Activated naive CD4-positive, alpha-beta T cell treated with anti-CD3 and anti-CD28 coated beads, Interleukin-2, amount 50 U/mL, for 24 hours (primary cell): ENCODE results near the gene KDM4B.

Experiments
- H3K27ac Mint-ChIP-seq: one replicate; pipeline ENCODE4 v1.8.0; 2021; ENCODE audit warnings: mild to moderate bottlenecking, mixed read lengths
- H3K27me3 Mint-ChIP-seq: one replicate; pipeline ENCODE4 v1.8.0; 2021; ENCODE audit warnings: mixed read lengths
- H3K36me3 Mint-ChIP-seq: one replicate; pipeline ENCODE4 v1.8.0; 2021; ENCODE audit warnings: mixed read lengths
- H3K4me1 Mint-ChIP-seq: one replicate; pipeline ENCODE4 v1.8.0; 2021; ENCODE audit warnings: mixed read lengths
- H3K4me3 Mint-ChIP-seq: one replicate; pipeline ENCODE4 v1.8.0; 2021; ENCODE audit warnings: mild to moderate bottlenecking, mixed read lengths
- H3K9me3 Mint-ChIP-seq: one replicate; pipeline ENCODE4 v1.8.0; 2021; ENCODE audit warnings: mixed read lengths

Gene KDM4B

GRCh38 chr19:5141850-5142724 is 173.2 kb downstream of the KDM4B start:
- H3K27me3 Mint-ChIP-seq: no peaks in the 10 kb centered on the region
- H3K9me3 Mint-ChIP-seq: no peaks in the 10 kb centered on the region
- peaks cover 8% of the 10 kb centered on the region for H3K36me3 Mint-ChIP-seq
- no peak overlapping the region for H3K4me3 Mint-ChIP-seq
- no peak overlapping the region for H3K27ac Mint-ChIP-seq
- peaks cover 23% of the 10 kb centered on the region for H3K4me1 Mint-ChIP-seq

DNA sequence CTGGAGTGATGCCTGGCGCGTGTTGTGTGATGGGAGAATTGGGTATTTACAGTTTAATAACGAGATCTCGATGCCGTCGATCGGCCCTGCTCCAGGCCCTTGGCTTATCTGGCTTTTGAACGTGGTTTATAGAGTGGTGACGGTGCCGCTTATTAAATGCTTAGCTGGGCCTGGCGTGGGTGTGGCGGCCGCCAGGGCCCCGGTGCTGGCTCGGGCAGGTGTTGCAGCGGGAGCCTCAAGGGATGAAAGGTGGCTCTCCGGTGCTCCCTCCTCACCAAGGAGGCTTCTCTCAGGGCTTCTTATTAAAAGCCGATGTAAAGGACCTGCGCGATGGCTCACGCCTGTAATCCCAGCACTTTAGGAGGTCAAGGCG is 173.8 kb downstream of the KDM4B start:
- Mint-ChIP-seq H3K27ac (no peak overlapping the region), H3K27me3 (no peaks in the 10 kb centered on the region), H3K36me3 (peaks cover 10% of the 10 kb centered on the region), H3K9me3 (no peaks in the 10 kb centered on the region), H3K4me1 (peaks cover 23% of the 10 kb centered on the region), H3K4me3 (no peak overlapping the region)

- H3K27ac Mint-ChIP-seq: no peak overlapping the region
- H3K27me3 Mint-ChIP-seq: no peaks in the 10 kb centered on the region
- H3K4me3 Mint-ChIP-seq: no peak overlapping the region
- H3K36me3 Mint-ChIP-seq: peaks cover 10% of the 10 kb centered on the region
- H3K9me3 Mint-ChIP-seq: no peaks in the 10 kb centered on the region
- H3K4me1 Mint-ChIP-seq: peaks cover 15% of the 10 kb centered on the region
Observed at GRCh38 chr19:5143471-5144411, 174.8 kb downstream of the KDM4B start.

GRCh38 chr19:5144545-5145179 is 175.7 kb downstream of the KDM4B start:
- H3K9me3 Mint-ChIP-seq: no peaks in the 10 kb centered on the region
- H3K4me3 Mint-ChIP-seq: no peak overlapping the region
- no peak overlapping the region for H3K27ac Mint-ChIP-seq
- peaks cover 11% of the 10 kb centered on the region for H3K36me3 Mint-ChIP-seq
- no peaks in the 10 kb centered on the region for H3K27me3 Mint-ChIP-seq
- H3K4me1 Mint-ChIP-seq: peaks cover 6% of the 10 kb centered on the region

- peaks cover 5% of the 10 kb centered on the region for H3K4me1 Mint-ChIP-seq
- peaks cover 8% of the 10 kb centered on the region for H3K36me3 Mint-ChIP-seq
- H3K27ac Mint-ChIP-seq: no peak overlapping the region
- no peaks in the 10 kb centered on the region for H3K27me3 Mint-ChIP-seq
- H3K4me3 Mint-ChIP-seq: no peak overlapping the region
- H3K9me3 Mint-ChIP-seq: no peaks in the 10 kb centered on the region
Observed at GRCh38 chr19:5145521-5146511, 176.9 kb downstream of the KDM4B start.

GRCh38 chr19:5147074-5147977 is 178.4 kb downstream of the KDM4B start:
- Mint-ChIP-seq H3K4me3 (no peak overlapping the region), H3K27ac (no peak overlapping the region), H3K27me3 (no peaks in the 10 kb centered on the region), H3K9me3 (no peaks in the 10 kb centered on the region), H3K36me3 (peaks cover 8% of the 10 kb centered on the region), H3K4me1 (peaks cover 5% of the 10 kb centered on the region)

DNA sequence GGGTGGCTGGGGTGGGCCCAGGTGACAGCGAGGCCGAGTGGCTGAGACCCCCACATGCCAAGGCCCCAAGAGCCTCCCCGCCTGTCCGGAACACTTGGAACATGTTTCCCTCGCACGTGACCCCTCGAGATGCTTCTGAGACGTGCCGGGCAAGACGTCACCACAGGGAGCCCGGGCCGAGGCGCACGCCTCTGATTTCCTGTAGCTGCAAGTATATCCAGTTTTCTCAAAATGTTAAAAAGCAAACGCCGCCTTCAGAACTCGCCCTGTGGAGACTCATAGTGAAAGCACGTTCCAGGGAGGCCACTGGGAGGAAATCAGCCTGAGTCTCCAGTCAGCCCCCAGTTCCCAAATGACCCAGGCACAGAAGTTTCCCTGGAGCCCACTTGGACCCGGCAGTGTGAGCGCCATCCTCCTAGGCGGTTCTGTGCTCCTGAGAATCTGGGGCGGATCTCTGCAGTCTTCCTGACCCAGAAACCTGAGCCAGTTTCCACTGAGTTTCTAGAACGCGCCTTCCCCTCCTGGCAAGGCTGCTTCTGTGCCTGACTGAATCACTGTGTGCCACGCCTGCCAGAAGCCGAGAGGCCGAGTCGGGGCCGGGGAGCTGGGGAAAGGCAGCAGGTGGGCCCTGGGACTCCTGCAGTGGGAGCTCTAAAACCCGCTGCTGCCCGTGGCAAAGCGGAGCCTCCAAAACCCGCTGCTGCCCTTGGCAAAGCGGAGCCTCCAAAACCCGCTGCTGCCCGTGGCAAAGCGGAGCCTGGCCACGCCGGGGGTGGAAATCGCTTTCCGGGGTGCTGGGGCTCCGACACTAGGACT is 179.3 kb downstream of the KDM4B start:
- Mint-ChIP-seq H3K4me3 (no peak overlapping the region), H3K27me3 (no peaks in the 10 kb centered on the region), H3K36me3 (peaks cover 8% of the 10 kb centered on the region), H3K9me3 (no peaks in the 10 kb centered on the region), H3K4me1 (peaks cover 3% of the 10 kb centered on the region), H3K27ac (no peak overlapping the region)

DNA sequence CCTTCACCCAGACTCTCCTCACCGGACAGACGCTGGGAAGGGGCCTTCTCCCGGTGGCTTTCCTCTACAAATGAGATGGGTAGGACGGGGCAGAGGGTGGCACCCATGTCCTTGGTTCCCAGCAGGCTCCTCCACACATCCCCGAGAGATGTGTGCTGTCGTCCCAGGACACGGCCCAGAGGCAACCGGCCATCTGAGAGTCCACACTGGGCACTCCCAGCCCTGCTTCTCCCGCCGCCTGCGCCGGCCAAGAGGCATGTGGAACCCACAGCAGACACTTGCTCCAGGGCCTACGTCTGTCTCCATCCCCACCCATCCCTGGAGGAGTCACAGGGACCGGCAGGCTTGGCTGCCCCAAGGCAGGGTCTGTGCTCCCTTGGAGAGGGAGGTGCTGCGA is 179.9 kb downstream of the KDM4B start:
- Mint-ChIP-seq H3K4me3 (no peak overlapping the region), H3K36me3 (peaks cover 8% of the 10 kb centered on the region), H3K9me3 (no peaks in the 10 kb centered on the region), H3K27me3 (no peaks in the 10 kb centered on the region), H3K4me1 (no peaks in the 10 kb centered on the region), H3K27ac (no peak overlapping the region)

- H3K27ac Mint-ChIP-seq: no peak overlapping the region
- H3K27me3 Mint-ChIP-seq: no peaks in the 10 kb centered on the region
- no peak overlapping the region for H3K4me3 Mint-ChIP-seq
- H3K36me3 Mint-ChIP-seq: peaks cover 8% of the 10 kb centered on the region
- H3K4me1 Mint-ChIP-seq: no peaks in the 10 kb centered on the region
- H3K9me3 Mint-ChIP-seq: no peaks in the 10 kb centered on the region
Observed at GRCh38 chr19:5149508-5149907, 180.6 kb downstream of the KDM4B start.

DNA sequence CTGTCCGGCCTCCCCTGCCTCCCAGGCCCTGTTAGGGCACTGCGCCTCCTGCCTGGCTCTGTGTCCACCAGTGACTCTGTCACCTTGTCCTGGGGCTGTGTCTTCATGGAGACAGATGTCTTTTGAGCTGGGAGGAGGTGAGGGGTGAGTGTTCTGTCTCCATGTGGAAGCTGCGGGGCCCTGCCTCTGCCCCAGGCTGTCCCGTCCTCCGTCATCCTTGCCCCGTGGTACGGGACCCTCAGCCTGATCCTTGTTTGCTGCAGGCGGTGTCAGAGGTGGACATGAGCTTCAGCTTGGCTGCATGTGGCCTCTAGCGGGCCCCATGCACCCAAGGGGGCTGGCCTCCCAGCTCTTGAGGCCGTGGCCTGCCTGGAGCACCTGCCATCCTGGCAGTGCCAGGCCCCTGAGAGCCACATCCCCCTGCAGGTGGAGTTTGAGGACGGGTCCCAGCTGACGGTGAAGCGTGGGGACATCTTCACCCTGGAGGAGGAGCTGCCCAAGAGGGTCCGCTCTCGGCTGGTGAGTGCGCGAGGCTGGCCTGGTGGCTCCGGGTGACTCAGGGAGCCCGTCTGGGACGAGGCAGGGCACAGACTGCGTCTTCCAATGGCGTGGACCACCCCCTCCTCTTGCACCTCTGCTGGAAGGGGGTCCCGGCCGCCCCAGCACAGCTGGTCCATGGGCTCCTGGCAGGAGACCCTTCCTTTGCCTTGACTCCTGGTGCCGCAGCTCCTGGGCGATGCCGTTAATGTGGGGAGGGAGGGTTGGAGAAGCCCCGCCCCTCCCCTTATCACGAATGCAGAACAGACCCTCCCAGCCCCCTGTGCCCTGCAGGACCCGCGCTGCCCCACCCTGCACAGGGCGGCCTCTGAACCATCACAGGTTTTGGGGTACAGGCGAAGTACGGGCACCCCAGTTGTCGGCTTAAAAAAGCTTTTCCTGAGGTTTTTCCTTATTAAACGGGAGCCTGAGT is 181.3 kb downstream of the KDM4B start:
- H3K36me3 Mint-ChIP-seq: peaks cover 8% of the 10 kb centered on the region
- H3K27ac Mint-ChIP-seq: no peak overlapping the region
- H3K4me3 Mint-ChIP-seq: no peak overlapping the region
- H3K4me1 Mint-ChIP-seq: no peaks in the 10 kb centered on the region
- no peaks in the 10 kb centered on the region for H3K27me3 Mint-ChIP-seq
- no peaks in the 10 kb centered on the region for H3K9me3 Mint-ChIP-seq

GRCh38 chr19:5150902-5151741 is 182.2 kb downstream of the KDM4B start:
- Mint-ChIP-seq H3K27me3 (no peaks in the 10 kb centered on the region), H3K27ac (no peak overlapping the region), H3K4me3 (no peak overlapping the region), H3K36me3 (peaks cover 8% of the 10 kb centered on the region), H3K4me1 (no peaks in the 10 kb centered on the region), H3K9me3 (no peaks in the 10 kb centered on the region)
